Ramos (cell line): ENCODE data around the gene SORCS2.

Source experiments
- in situ Hi-C: fragments of 300-500 bp; cut with MboI; formaldehyde crosslinking; loops from one replicate; pipeline ENCODE4 v1.14.3; 2022; ENCODE audit warnings: low sequenced_read_pairs; ENCODE audit not compliant: unreplicated experiment

SORCS2 gene

DNA sequence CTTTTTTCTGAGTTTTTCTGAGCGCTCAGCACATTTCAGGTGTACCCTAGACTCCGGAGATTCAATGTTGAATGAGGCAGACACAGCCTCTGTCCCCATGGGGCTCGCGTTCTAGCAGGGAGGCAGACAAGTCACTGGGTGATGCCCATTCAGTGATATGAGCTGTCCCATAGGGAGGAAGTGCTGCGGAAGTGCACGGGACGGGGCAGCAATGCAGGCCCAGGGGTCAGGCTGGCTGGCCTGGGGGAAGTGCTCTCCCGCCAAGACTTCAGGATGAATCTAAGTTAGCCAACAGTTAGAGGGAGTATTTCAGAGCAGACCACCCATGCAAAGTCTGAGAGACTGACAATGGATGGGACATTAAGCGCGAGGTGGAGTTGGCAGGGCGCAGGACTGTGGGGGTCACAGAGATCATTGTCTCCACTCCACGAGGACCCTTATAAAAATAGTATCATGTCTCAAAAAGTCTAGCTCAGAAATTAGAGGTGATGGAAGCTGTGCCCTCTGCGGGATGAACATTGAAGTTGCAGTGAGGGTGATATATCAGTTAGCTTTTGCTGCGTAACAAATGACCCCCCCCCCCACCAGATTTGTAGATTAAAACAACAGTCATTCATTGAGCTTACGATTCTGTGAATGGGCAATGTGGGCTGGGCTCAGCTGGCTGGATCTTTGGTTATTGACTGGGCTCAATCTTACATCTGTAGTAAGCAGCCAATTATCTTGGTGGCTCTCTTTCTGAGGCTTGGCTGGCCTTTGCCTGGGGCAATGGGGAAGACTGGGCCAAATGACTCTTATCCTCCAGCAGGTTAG is 226.0 kb downstream of the SORCS2 start:
- in situ Hi-C loops: no loop called here

- in situ Hi-C loops: no loop called here
Observed at GRCh38 chr4:7419961-7420660, 227.8 kb downstream of the SORCS2 start.

GRCh38 chr4:7420661-7421040 is 228.3 kb downstream of the SORCS2 start:
- in situ Hi-C loops: no loop called here

DNA sequence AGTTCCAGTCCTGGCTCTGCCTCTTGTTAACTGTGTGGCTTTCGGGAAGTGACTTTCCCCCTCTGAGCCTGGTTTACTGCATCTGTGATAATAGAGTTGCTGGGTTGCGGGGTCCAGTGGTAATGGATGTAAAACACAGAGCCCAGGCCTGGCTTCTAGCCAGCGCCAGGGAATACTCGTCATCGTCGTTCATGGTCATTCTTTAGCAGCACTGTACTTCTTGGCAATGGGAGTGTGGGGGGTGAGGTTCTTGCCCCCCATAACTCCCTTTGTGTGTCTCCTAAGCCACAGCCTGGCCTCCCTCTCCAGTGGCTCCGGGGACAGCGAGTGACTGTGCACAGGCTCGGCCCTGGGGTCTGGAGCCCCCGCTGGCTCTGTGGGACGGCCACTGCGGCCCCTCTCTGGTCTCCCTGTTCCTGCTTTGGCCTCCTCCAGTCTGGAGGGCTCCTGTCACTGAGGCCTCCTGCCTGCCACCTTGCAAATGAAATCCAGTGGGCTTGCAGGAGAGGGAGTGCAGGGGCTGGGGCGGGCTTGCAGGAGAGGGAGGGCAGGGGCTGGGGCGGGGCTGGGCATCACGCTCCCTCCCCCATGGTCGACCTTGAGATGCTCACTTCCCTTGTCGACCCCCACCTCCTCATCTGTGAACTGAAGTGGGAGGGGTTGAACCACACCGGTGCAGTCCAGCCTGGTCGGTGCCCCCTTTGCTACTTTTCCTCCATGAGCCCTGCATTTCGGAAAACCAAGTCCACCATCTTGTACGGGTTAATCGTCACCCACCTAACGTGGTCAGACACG is 229.2 kb downstream of the SORCS2 start:
- in situ Hi-C loops: no loop called here

DNA sequence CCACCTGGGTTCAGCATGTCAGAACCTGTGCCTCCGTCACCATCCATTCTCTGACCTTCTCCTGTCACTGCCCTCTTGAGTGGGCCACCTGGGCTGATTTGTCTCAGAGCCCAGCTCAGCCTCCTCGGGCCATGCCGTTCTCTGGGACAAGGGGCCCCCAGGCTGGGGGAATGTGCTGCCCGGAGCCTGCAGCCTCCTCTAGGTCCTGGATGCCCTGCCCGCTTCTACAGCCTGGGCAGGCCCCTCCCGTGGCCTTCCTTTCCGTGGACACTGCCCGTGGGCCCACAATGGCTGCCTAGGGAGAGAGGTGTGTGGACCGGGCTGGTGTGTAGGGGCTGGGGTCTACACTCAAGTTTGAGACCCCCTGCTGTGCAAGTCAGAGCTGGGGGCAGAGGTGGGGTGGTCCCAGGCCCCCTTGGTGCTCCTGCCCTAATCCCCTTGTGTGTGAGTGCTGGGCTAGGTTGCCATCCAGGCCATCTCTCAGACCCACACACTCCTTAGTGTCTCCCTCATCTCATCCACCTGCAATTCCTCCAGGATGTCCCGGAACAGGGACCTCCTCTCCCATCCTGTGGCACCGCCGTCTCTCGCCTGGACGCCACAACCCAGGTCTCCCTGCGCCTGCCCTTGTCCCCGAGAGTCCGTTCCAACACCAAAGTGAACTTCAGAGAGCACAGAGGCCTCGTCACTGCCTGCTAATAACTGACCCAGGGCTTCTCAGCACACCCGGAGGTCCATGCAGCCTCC is 230.0 kb downstream of the SORCS2 start:
- in situ Hi-C loops: no loop called here

DNA sequence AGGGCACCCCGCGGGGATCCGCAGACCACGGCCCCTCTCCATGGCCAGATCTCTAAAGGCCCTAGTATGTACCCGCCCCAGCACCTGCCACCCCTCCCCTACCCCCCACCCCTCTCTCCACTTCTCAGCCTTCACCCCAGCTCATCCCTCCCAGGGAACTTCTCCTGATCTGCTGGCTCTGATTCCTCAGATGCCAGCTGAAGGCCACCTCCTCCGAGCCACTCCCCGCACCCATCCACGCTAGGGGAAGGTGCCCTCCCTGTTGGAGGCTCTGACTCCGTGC is 230.5 kb downstream of the SORCS2 start:
- in situ Hi-C loops: no loop called here

DNA sequence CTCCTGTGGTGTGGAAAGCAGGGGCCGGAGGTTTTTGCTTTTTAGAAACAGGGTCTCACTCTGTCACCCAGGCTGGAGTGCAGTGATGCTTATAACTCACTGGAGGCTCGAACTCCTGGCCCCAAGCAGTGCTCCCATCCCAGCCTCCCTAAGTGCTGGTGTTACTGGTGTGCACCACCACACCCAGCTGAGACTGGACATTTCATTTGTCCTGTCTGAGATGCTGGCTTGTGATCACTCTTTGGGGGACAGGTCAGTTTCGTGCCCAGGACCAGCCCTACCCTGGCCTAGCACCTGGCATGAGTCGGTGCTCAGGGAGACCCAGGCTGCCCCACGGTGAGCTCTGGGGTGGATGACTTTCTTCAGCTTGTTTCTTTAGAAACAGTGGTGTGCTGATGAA is 231.1 kb downstream of the SORCS2 start:
- in situ Hi-C loops: no loop called here

- in situ Hi-C loops: no loop called here
Observed at GRCh38 chr4:7423801-7424552, 231.6 kb downstream of the SORCS2 start.

DNA sequence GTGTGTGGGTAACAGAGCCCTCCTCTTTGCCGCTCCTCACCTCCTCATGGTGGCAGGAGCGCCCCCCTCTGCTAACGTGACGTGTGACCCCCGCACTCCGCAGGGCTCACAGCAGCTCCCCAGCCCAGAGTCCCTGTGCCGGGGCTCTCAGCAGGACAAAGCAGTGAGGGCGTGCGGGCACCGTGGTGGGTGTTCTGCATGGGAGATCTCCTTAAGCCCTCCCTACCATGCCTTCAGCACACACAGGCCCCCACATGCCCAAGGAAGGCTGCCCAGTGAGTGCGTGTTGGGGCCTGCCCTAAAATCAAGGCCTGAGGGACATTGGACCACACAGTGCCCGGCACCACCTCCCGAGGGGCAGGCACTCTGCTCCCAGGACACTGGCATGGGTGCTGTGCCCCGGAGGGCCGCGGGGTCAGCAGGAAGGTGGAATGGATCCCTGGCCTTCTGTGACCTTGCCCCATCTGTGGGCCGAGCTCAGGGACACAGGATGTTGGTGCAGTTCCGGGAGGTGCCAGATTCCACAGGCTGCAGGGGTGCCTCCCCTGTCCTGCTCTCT is 232.3 kb downstream of the SORCS2 start:
- in situ Hi-C loops: no loop called here

DNA sequence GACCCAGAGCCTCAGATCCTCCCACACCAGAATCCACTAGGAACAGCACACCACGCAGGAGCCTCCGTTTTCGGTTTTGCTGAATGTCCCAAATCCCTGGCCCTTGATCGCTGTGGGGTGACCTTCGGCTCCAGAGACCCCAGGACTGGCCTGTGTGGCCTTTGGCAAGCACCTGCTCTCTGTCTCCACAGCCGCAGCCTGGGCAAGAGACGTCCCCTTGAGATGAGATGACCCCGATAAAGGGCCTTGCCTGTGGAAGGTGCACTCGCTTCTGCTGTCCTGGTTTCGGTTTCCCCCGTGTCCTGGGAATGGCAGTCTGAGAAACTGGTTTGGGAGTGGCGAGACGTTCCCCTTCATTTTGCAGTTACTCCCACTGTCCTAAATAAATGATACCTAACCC is 232.8 kb downstream of the SORCS2 start:
- in situ Hi-C loops: no loop called here

DNA sequence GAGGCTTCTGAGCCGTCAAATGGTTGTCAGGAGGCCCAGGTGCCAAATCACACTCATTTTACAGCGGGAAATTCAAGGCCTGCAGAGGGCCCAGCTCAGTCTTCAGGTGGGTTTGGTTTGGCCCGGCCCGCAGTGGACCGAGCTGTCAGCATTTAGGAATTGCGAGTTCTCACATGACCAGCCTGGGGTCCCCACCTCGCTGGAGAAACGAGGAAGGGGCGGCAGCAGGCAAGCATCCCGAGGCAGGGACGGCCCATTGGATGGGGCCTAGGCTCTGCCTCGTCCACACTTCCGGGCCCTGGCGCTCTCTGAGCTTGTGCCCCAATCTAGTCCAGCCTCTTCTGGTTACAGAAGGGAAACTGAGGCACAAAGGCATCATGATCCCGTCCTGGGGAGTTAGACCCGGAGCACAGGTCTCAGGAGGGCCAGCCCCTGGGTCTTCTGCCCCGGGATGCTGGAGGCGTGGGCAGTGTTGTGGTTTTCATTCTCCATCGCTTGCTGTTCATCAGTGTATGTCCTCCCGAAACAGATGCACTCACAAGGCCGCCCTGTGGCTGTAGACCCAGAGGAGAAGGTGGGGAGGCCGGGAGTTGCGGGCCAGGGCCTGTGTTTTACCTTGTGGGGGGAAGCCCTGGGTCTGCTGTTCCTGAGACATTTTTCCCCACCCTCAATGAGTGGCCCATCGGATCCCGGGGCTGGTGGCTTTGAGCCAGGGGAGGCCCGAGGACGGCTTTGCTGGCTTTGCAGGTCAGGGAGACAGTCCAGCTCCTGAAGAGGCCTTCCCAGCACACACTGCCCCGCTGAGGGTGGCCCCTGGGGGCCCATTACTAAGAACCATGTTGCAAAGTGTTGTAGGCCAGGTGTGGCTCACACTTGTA is 233.5 kb downstream of the SORCS2 start:
- in situ Hi-C loops: no loop called here

- in situ Hi-C loops: no loop called here
Observed at GRCh38 chr4:7426525-7427171, 234.3 kb downstream of the SORCS2 start.

DNA sequence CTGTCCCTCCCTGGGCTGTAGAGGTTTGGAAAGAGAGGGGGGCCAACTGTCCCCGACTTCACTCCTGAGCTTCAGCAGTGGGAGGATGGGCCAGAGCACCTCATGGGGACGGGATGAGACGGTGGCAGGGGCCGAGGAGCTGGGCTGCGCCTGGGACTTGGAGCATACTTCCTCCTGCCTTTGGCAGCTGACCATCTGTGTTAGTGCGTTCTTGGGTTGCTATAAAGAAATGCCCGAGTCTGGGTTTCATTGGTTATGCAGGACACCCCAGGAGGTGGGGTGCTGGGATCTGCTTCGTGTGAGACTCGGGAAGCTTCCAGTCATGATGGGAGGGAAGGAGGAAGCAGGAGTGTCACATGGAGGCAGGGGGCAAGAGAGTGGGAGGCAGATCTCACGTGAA is 235.0 kb downstream of the SORCS2 start:
- in situ Hi-C loops: no loop called here

- in situ Hi-C loops: no loop called here
Observed at GRCh38 chr4:7427831-7428260, 235.5 kb downstream of the SORCS2 start.

GRCh38 chr4:7428261-7429068 is 236.1 kb downstream of the SORCS2 start:
- in situ Hi-C loops: no loop called here

DNA sequence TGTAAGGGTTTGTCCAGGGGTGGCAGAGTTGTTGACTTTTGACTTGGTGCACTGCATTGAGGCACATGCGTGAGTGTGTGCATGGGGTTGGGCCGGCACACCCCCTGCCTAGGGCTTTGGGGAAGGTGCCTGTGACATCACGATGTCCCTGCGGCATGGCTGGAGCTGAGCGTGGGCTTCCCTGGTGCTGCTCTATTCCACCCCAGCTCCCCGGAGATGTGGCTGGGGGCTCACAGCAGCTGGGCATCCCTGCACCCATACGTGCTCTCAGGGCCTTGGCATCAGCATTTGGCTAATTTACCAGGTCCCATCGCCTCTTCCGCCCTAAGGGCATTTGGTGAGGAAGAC is 236.7 kb downstream of the SORCS2 start:
- in situ Hi-C loops: no loop called here

GRCh38 chr4:7429601-7430078 is 237.3 kb downstream of the SORCS2 start:
- in situ Hi-C loops: no loop called here
